GM18951 (cell line): ENCODE results near the gene SEC14L6.
"Not testable (repeated sequence)": the region's sequence is repeated elsewhere in the genome, so short reads cannot be mapped to it uniquely, and the experiment has no call there.

Experiments used
- POLR2A ChIP-seq: IDR thresholded peaks from 4 replicates; pipeline ENCODE4 v1.6.1; 2011; ENCODE audit warnings: mild to moderate bottlenecking; ENCODE audit not compliant: insufficient read length, insufficient read depth; ENCODE audit errors: extremely low read depth
- in situ Hi-C: fragments of 300-500 bp; cut with MboI; formaldehyde crosslinking; loops from one replicate; pipeline ENCODE4 v1.12.0; 2022; ENCODE audit warnings: low sequenced_read_pairs, mixed read lengths, inconsistent platforms; ENCODE audit not compliant: unreplicated experiment

The SEC14L6 gene

GRCh38 chr22:30546616-30547015, at the start of gene SEC14L6:
Gene SEC14L6, minus strand, starts transcription at chr22:30546741. Its CDS starts 59 bp downstream, at chr22:30546682.
- TF ChIP-seq POLR2A, result no peak
- in situ Hi-C loops, result no loop called here

DNA sequence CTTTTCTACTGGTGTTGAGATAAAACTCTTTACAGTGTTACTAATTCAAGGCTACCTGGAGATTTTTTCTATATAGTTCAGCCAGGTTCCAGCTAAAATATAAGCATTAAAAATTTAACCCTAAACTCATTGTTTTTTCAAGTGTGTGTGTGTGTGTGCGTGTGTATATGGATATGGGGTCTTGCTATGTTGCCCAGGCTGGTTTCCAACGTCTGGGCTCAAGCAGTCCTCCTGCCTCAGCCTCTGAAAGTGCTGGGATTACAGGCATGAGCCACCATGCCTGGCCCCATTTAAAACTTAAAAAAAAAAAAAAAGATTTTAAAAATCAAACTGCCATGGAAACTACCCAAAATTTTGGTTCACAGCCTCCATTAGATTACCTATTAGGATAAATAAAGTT, 49.7 kb upstream of the SEC14L6 start:
- no peak for TF ChIP-seq POLR2A
- in situ Hi-C loops, result no loop called here

DNA sequence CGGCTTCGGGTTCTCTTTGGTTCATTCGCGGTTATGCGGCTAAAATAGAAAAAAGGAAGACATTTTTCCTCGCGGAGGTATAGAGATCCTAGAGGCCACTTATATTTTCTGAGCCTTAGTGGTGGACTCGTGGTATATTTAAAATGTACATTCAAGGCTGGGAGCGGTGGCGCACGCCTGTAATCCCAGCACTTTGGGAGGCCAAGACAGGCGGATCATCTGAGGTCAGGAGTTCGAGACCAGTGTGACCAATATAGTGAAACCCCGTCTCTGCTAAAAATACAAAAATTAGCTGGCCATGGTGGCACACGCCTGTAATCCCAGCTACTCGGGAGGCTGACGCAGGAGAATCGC, 45.8 kb upstream of the SEC14L6 start:
- in situ Hi-C loops, result not testable (repeated sequence)

DNA sequence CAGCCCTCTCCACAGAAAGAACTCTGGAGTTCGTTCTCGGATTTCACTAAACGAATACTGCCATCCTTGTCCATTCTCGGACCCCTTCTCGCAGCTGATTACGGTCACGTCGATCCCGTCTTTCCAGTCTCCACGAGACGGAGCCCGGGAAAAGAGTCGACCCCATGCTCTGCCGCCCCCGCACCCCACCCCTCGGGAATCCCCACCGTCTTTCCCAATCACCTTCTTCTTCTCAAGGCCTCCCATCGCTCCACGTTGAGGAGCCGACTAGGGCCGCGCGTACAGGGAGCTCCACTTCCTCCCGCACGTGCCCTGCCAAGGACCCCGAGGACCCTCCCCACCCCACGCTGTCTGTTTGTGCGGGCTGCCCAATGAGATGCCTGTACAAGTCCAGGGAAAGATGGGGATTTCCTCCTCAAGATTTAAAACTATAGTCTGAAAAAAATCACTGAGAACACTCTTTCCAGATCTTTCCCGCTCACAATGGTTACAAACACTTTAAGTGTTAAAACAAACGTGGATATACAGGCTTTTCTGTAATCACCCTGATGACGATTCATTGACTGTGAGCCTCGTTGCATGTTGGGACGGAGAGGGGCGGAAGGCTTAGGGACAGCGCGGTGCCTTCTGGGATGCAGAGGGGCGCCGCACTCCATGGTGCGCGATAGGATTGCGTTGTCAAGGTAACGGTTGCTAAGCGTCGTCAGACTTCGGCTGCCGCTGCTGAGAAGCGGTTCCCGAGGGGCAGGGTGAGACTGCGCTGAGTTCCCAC, 45.2 kb upstream of the SEC14L6 start, which contains the start of gene PES1:
TSS of gene PES1 (minus strand) at position 323 of the 772 bp plus-strand sequence. CDS start at position 246, 77 bp downstream.
- peak; percentile 71 for TF ChIP-seq POLR2A
- in situ Hi-C loops, result no loop called here

- in situ Hi-C loops, result no loop called here
- no peak for TF ChIP-seq POLR2A
These were observed 44.6 kb upstream of the SEC14L6 start for GRCh38 chr22:30591191-30591587.

- no peak for TF ChIP-seq POLR2A
- in situ Hi-C loops, result no loop called here
These were observed 39.9 kb upstream of the SEC14L6 start for GRCh38 chr22:30586414-30586813.

GRCh38 chr22:30584441-30584840, 37.9 kb upstream of the SEC14L6 start:
- TF ChIP-seq POLR2A, result no peak
- in situ Hi-C loops, result no loop called here

GRCh38 chr22:30582788-30583545, 36.4 kb upstream of the SEC14L6 start:
- in situ Hi-C loops, result no loop called here
- no peak for TF ChIP-seq POLR2A

DNA sequence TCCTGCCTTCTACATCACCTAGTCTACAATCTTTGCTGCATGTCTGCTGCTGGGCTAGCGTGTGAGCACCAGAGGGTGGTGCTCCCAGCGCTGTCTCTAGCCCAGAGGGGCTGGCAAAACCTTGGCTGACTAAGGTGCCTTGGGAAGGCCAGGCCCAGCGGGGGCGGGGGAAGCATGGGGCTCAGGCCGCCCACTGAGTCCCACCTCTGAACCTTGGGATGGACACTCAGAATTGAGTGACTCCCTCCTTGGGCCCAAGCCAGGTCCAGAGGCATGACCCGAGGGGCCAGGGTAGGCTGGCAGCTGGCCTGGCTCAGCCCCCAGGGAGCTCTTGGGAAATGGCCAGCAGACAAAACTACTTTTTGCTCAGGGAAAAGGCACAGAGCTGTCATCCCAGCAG, 35.5 kb upstream of the SEC14L6 start:
- TF ChIP-seq POLR2A, result no peak
- in situ Hi-C loops, result no loop called here

- in situ Hi-C loops, result no loop called here
- TF ChIP-seq POLR2A, result no peak
These were observed 34.4 kb upstream of the SEC14L6 start for GRCh38 chr22:30580896-30581295.

GRCh38 chr22:30578481-30578880, 31.9 kb upstream of the SEC14L6 start:
- in situ Hi-C loops, result no loop called here
- TF ChIP-seq POLR2A, result no peak

GRCh38 chr22:30575859-30576258, 29.3 kb upstream of the SEC14L6 start:
- no peak for TF ChIP-seq POLR2A
- in situ Hi-C loops, result no loop called here

DNA sequence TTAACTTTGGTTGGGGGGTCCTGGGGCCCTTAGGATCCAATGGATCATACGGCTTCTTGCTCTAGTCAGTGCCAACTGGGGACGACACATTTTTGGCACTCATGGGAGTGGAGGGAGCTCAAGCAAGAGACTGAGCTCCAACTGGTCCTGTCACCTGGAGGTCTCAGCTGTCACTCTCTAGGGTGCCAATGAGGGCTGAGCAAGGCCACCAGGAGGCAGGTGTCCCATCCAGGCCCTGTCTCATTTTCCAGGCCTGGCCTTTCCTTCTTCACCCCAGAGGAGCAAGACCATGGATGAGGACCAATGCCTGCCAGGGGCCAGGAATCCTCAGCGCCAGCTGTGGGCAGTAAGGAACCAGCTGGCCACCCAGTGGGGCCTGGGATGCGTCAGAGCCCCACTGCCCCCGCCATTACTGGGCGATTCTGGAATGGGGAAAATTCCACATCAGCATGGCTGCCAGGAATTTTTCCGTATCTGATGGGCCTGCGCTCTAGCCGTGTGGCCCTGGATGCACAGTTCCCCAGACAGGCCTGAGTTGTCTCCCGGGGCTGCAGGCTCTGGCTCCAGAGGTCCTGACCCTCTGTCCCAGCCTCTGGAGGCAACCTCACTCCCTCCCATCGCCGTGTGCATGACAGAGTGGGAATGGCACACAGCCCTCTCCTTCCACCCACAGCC, 28.6 kb upstream of the SEC14L6 start:
- TF ChIP-seq POLR2A, result no peak
- in situ Hi-C loops, result no loop called here
